HEK293 (cell line): ENCODE results near the gene SDHAF1.

ENCODE experiments used
- CTCF ChIP-seq: fragments of 450-650 bp; formaldehyde crosslinking; IDR thresholded peaks from 2 replicates; pipeline ENCODE4 v1.5.1; 2016; ENCODE audit warnings: missing biosample characterization, missing genetic modification characterization
- OSR2 ChIP-seq: fragments of 450-650 bp; formaldehyde crosslinking; IDR thresholded peaks from 2 replicates; pipeline ENCODE4 v1.5.1; 2016; ENCODE audit warnings: missing biosample characterization, missing genetic modification characterization
- YY1 ChIP-seq: fragments of 450-650 bp; formaldehyde crosslinking; IDR thresholded peaks from 2 replicates; pipeline ENCODE4 v1.5.1; 2018; ENCODE audit warnings: missing biosample characterization, missing genetic modification characterization
- ZBTB1 ChIP-seq: fragments of 450-650 bp; formaldehyde crosslinking; IDR thresholded peaks from 2 replicates; pipeline ENCODE4 v1.5.1; 2016; ENCODE audit warnings: missing biosample characterization, missing genetic modification characterization
- ZNF416 ChIP-seq: fragments of 450-650 bp; formaldehyde crosslinking; IDR thresholded peaks from 2 replicates; pipeline ENCODE4 v1.5.1; 2016; ENCODE audit warnings: missing biosample characterization, missing genetic modification characterization
- ZNF639 ChIP-seq: fragments of 450-650 bp; formaldehyde crosslinking; IDR thresholded peaks from 2 replicates; pipeline ENCODE4 v1.5.1; 2016; ENCODE audit warnings: missing biosample characterization, missing genetic modification characterization

- TF ChIP-seq OSR2 (tag by site-specific recombination) (no peak), YY1 (no peak), ZNF416 (tag by site-specific recombination) (no peak), ZNF639 (tag by site-specific recombination) (no peak), CTCF (tag by site-specific recombination) (no peak), ZBTB1 (no peak)
Observed at GRCh38 chr19:36019061-36019670, 24.2 kb downstream of the SDHAF1 start.
